ENCODE results near the gene MCF2L2. TPM values are rescaled to one million over a fixed set of nuclear protein-coding genes. Genes with fewer than 3 reads are reported as not detected.

MCF2L2 gene
- total RNA-seq, 1 experiment from 2014 or later, result 3.4 TPM

DNA sequence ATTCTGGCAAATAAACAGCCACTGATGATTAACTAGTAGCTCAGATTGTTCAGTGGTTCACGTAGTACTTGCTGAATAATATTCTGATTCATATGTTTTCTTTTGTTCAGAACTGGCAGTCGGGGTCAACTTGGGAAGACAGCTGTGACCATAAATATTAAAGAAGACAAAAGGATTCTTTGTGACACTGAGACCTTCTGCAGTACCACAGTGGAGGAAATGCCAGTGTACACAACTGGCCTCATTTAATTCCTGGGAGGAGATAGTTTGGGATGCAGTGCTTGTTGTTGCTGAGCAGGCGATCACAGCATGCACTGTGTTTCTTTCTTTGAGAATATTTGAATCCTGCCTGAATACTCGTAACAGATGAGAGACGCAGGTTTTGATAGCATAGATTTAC is 26.7 kb upstream of the MCF2L2 start:
- TF ChIP-seq, protein P1, sequence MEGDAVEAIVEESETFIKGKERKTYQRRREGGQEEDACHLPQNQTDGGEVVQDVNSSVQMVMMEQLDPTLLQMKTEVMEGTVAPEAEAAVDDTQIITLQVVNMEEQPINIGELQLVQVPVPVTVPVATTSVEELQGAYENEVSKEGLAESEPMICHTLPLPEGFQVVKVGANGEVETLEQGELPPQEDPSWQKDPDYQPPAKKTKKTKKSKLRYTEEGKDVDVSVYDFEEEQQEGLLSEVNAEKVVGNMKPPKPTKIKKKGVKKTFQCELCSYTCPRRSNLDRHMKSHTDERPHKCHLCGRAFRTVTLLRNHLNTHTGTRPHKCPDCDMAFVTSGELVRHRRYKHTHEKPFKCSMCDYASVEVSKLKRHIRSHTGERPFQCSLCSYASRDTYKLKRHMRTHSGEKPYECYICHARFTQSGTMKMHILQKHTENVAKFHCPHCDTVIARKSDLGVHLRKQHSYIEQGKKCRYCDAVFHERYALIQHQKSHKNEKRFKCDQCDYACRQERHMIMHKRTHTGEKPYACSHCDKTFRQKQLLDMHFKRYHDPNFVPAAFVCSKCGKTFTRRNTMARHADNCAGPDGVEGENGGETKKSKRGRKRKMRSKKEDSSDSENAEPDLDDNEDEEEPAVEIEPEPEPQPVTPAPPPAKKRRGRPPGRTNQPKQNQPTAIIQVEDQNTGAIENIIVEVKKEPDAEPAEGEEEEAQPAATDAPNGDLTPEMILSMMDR (IDR thresholded peaks at IDR 0.05; ENCODE audit: unreplicated experiment), result no peak
- H3K27me3 Mint-ChIP-seq (ENCODE audit: insufficient read depth, unreplicated experiment), result no peaks in the 10 kb centered on the region
- H3K27ac Mint-ChIP-seq (ENCODE audit: low read depth, unreplicated experiment), result no peak overlapping the region
- H3K4me1 Mint-ChIP-seq (ENCODE audit: insufficient read depth, unreplicated experiment), result peaks cover 9% of the 10 kb centered on the region
- intact Hi-C loops (cut with micrococcal nuclease), result no loop called here
- no peak overlapping the region for H3K4me3 Mint-ChIP-seq (ENCODE audit: unreplicated experiment)
- peaks cover 14% of the 10 kb centered on the region for H3K36me3 Mint-ChIP-seq (ENCODE audit: insufficient read depth, unreplicated experiment)
- no peak for DNase-seq (ENCODE audit: unreplicated experiment)
- ChIA-PET CTCF (interaction anchor here (0.5 to 0.7 kb wide), 2 partner anchors 23 to 423 kb away, joined by 3 to 4 read pairs; no protein-coding TSS in a partner anchor), POLR2A (interaction anchor here (1.3 kb wide), 1 partner anchor 10 kb away, joined by 7 read pairs; no protein-coding TSS in a partner anchor)
- H3K9me3 Mint-ChIP-seq (ENCODE audit: unreplicated experiment), result no peaks in the 10 kb centered on the region
- BruUV-seq (replicated peaks), result no TSS peak

DNA sequence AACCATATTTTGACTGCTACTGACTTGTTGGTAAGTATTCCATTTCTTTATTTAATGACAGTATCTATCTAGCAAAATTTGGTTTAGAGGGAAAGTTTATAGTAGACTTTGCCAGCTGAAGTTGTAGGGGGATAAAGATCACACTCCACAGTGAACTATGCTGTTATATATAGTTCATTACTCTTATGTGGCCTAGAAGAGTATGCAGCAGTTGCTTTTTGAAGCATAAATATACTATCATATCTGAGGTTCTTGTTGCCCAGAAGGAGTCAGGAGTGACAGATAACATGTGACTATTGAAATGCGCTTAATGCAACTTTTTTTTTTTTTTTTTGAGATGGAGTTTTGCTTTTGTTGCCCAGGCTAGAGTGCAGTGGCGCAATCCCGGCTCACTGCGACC is 25.6 kb upstream of the MCF2L2 start:
- Mint-ChIP-seq H3K27ac (ENCODE audit: low read depth, unreplicated experiment) (no peak overlapping the region), H3K4me1 (ENCODE audit: insufficient read depth, unreplicated experiment) (peaks cover 6% of the 10 kb centered on the region), H3K4me3 (ENCODE audit: unreplicated experiment) (no peak overlapping the region), H3K9me3 (ENCODE audit: unreplicated experiment) (no peaks in the 10 kb centered on the region), H3K36me3 (ENCODE audit: insufficient read depth, unreplicated experiment) (peaks cover 14% of the 10 kb centered on the region), H3K27me3 (ENCODE audit: insufficient read depth, unreplicated experiment) (no peaks in the 10 kb centered on the region)
- BruUV-seq (replicated peaks), result no TSS peak
- DNase-seq (ENCODE audit: unreplicated experiment), result no peak
- ChIA-PET POLR2A (no interaction called here), CTCF (no interaction called here)
- intact Hi-C loops (cut with micrococcal nuclease), result no loop called here
- TF ChIP-seq, protein P1 (IDR thresholded peaks at IDR 0.05; ENCODE audit: unreplicated experiment), result no peak

DNA sequence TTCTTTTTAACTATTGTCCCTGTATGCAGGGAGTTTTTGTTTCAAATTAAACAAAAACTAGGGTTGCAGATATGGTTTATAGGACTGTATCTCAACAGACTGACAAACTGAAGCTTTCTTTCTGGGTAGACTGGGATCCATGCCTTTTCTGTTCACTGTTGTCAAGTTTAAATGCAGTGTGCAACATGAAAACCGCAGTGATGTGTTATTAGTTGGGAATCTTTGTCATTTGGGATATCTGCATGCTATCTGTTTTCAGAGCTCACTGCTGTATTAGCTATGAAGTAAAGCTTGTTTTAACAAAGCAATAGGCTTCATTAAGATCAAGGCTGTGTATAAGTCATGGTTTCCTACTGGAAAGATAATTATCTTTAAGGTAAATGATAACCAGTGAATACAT is 21.4 kb upstream of the MCF2L2 start:
- Mint-ChIP-seq H3K4me3 (ENCODE audit: unreplicated experiment) (no peak overlapping the region), H3K4me1 (ENCODE audit: insufficient read depth, unreplicated experiment) (peaks cover 16% of the 10 kb centered on the region), H3K27me3 (ENCODE audit: insufficient read depth, unreplicated experiment) (no peaks in the 10 kb centered on the region), H3K27ac (ENCODE audit: low read depth, unreplicated experiment) (no peak overlapping the region), H3K36me3 (ENCODE audit: insufficient read depth, unreplicated experiment) (peaks cover 8% of the 10 kb centered on the region), H3K9me3 (ENCODE audit: unreplicated experiment) (no peaks in the 10 kb centered on the region)
- TF ChIP-seq, protein P1 (IDR thresholded peaks at IDR 0.05; ENCODE audit: unreplicated experiment), result no peak
- no peak for DNase-seq (ENCODE audit: unreplicated experiment)
- ChIA-PET POLR2A (no interaction called here), CTCF (interaction anchor here (0.5 to 1.5 kb wide), 2 partner anchors 18 to 265 kb away, joined by 3 to 4 read pairs; no protein-coding TSS in a partner anchor)
- BruUV-seq (replicated peaks), result no TSS peak
- intact Hi-C loops (cut with micrococcal nuclease), result no loop called here

DNA sequence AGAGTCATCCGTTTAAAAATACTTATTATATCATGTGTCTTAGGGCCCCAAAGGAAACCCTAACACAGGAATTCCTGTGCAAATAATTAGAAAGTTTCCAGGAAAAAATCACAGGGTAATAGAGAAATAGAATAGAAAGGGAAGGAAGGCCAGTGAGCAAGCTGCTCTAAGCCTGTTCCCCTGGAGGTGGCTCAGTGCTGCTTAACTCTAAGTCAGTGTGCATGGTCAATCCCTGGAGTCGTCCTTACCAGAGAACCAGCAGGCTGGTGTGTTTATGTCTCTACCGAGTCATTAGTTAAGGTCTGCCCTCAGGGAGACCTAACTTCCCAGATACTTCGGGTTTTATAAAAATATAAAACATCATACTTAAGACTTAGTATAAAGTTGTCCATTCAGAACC is 21.0 kb upstream of the MCF2L2 start:
- no peak overlapping the region for H3K4me3 Mint-ChIP-seq (ENCODE audit: unreplicated experiment)
- CTCF ChIA-PET, result no interaction called here
- no peak overlapping the region for H3K27ac Mint-ChIP-seq (ENCODE audit: low read depth, unreplicated experiment)

More for the DNA sequence above, 21.0 kb upstream of the MCF2L2 start:
- Mint-ChIP-seq H3K4me1 (ENCODE audit: insufficient read depth, unreplicated experiment) (peaks cover 15% of the 10 kb centered on the region), H3K9me3 (ENCODE audit: unreplicated experiment) (no peaks in the 10 kb centered on the region), H3K36me3 (ENCODE audit: insufficient read depth, unreplicated experiment) (peaks cover 5% of the 10 kb centered on the region), H3K27me3 (ENCODE audit: insufficient read depth, unreplicated experiment) (no peaks in the 10 kb centered on the region)
- TF ChIP-seq, protein P1 (IDR thresholded peaks at IDR 0.05; ENCODE audit: unreplicated experiment), result no peak
- no peak for DNase-seq (ENCODE audit: unreplicated experiment)
- BruUV-seq (replicated peaks), result no TSS peak
- intact Hi-C loops (cut with micrococcal nuclease), result no loop called here
- POLR2A ChIA-PET, result interaction anchor here (0.7 to 2.4 kb wide), 2 partner anchors 21 to 273 kb away, joined by 3 to 10 read pairs; partner anchors contain the start of gene MCF2L2
